Erythroblast (primary cell): ENCODE data around the gene SNX10.

Source experiments
- DNase-seq, 2 experiments: peaks; one replicate each; lab custom pipeline; 2025; lab: John Stamatoyannopoulos, UW
- GATA1 ChIP-seq: IDR thresholded peaks from 2 replicates; pipeline ENCODE4 v1.6.1; 2011; ENCODE audit warnings: low read depth, mild to moderate bottlenecking, control low read depth, low read length, moderate library complexity
- POLR2A ChIP-seq: IDR thresholded peaks from 2 replicates; pipeline ENCODE4 v1.6.1; 2011; ENCODE audit warnings: mild to moderate bottlenecking, low read length

SNX10 gene

GRCh38 chr7:26376175-26376917, 84.7 kb downstream of the SNX10 start:
- DNase-seq = peak; percentile 56 to 64
- TF ChIP-seq POLR2A = no peak
- no peak for TF ChIP-seq GATA1

- TF ChIP-seq POLR2A (no peak), GATA1 (no peak)
- DNase-seq = no peak
Observed at GRCh38 chr7:26378016-26378415, 86.4 kb downstream of the SNX10 start.

GRCh38 chr7:26379711-26380110, 88.0 kb downstream of the SNX10 start:
- DNase-seq = no peak

DNA sequence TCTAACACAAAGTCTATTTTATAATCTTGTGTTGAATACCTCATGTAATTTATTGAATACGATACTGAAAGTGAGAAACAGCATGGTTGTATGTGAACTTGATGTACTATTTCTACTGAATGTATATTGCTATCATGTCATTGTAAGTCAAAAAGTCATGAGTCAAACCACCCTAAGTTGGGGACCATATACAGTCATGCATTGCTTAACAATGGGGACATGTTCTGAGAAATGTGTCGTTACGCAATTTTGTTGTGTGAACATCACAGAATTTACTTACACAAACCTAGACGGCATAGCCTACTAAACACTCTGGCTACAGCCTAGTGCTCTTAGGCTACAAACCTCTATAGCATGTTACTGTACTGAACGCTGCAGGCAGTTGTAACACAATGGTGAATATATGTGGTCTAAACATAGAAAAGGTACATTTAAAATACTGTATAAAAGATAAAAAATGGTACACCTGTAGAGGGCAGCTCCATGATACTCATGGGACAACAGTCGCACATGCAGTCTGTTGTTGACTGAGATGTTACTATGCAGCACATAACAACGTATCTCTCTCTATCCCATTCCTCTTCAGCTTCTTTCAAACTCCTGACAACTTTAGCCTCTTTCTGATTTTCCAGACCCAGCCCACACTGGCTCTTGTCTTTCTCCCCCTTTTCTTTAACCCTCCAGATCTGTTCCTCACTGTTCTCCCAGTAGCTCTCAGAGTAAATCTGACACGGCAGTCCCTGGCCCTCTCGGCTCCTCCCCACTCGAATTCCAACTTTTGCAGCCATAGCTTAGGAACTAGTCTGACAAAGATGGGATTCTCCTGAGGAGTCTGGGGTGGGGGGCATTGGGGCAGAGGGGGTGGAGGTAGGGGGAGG, 90.1 kb downstream of the SNX10 start:
- no peak for TF ChIP-seq GATA1
- no peak for TF ChIP-seq POLR2A
- DNase-seq = no peak

More at GRCh38 chr7:26379711-26380110, 88.0 kb downstream of the SNX10 start:
- no peak for TF ChIP-seq GATA1
- TF ChIP-seq POLR2A = no peak

DNA sequence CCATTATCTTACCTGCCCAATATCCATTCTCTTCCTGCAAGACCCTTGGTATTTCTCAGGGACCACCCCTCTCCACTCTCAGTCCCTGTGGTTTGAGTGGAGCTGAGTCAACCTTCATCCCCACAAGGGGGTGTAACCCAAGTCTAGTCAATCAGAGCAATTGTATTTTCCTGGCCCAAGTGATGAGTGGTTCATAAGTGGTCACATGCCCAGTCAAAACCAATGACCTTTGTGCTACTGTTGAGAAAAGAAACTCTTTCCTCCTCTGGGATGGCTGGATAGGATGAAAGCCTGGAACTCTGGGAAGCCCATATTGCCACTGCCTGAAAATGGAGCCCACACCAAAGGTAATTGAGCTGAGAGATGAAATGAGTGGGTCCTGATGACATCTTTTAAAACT, 93.6 kb downstream of the SNX10 start:
- TF ChIP-seq POLR2A (no peak), GATA1 (no peak)
- no peak for DNase-seq

DNA sequence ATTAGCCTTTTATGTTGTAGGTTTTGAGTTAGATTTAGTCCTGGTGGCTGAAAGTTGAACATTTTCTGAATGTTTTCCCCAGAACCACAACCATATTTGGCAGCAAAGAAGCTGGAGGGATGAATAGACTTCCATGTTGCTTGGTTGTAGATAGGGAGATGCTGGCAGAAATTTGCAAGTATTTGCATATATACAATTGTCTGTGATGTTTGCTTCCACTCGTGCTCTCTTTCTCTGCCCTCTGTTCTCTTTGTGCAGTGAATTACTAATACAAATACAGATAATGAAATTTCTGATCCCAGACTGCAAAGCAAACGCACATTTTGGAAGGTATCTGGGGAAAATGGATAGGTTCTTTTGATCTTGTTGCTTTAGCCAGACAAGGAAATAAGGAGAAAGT, 96.1 kb downstream of the SNX10 start:
- no peak for TF ChIP-seq POLR2A
- TF ChIP-seq GATA1 = no peak
- DNase-seq = no peak

DNA sequence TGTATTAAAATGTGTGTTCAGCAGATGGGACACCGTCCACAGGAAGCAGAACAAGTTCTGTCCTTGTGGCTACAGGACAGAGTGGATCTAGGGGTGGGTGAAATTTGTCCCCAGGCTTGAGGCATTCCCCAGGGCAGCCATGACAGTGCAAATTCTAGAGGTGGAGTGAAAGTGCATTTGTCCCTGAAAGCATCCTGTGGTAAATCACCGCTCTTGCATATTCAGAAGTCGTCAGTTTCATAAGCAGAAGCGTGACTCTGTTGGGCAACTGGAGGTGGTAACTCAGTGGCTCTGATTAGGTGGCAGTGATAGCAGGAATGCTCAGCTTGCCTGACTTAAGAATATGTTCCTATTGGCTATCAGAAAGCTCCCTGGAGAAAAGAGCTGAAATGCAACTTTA, 96.6 kb downstream of the SNX10 start:
- no peak for TF ChIP-seq GATA1
- TF ChIP-seq POLR2A = no peak
- DNase-seq = no peak

GRCh38 chr7:26390016-26390415, 98.4 kb downstream of the SNX10 start:
- no peak for TF ChIP-seq GATA1
- no peak for TF ChIP-seq POLR2A
- no peak for DNase-seq

- DNase-seq = no peak
- TF ChIP-seq GATA1 (no peak), POLR2A (no peak)
Observed at GRCh38 chr7:26393818-26394217, 102.2 kb downstream of the SNX10 start.

DNA sequence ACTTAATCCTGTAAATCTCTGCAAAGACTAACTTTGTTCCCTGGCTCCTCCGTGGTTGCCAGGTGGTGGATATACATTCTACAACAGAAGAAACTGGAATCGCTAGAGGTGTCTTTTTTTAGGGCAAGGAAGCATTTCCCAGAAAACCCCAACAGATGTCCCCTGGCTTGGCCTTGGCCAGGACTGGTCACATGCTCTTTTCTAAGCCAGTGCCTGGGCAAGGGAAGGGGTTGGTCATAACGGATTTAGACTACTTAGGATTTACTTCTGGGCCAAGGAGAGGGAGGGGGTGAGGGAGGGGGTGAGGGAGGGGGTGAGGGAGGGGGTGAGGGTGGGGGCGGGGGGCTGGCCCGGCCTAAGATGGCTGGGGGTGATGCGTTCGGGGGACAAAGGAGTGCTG, 105.7 kb downstream of the SNX10 start:
- TF ChIP-seq POLR2A (no peak), GATA1 (no peak)
- no peak for DNase-seq

DNA sequence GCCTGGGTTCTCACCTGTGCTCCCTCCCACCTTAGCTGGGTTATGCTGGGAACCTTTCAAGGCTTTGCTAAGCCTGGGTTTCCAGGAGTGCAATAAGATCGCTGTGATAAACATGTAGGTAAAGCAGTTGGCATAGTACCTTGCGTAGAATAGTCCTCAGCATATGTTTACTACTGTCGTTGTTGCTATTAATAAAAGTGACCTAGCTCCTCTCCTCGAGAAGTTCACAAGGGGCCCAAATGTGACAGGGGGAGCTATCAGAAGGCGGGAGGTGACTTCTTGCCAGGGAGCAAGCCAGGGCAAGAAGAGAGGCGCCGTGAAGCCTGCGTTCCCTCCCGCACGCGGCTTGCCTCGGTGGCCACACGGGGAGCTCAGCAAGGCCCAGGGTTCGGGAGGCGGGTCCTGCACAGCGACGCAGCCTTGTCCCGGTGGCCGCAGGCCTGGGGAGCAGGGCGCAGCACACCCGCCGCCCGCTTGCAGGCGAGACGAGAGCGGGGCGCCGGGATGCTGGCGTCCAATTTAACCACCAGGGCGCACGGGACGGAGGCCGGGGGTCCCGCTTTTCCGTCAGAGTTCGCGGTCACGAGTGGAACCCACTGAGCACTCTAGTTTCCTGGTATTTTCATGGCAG, 106.2 kb downstream of the SNX10 start:
- peak; percentile 48 to 50 for DNase-seq
- TF ChIP-seq GATA1 (no peak), POLR2A (no peak)

DNA sequence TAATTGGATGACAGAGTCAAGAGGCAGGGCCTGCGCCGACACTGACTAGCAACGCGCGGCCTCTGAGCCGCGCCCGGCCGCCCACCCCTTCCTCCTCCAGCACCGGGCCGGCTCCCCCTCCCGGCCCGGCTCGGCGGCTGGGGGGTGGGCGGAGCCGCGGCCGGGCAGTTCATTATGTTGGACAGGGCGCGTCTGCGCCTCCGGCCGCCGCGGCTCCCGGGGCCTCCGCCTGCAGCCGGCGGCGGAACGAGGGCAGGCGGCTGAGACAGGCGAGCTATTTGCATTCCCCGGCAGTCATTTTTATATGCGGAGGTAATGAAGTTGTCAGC, 106.7 kb downstream of the SNX10 start:
- DNase-seq = peak; percentile 61 to 63
- TF ChIP-seq POLR2A = no peak

GRCh38 chr7:26398756-26399509, 107.3 kb downstream of the SNX10 start:
- peak; percentile 40 to 63 for DNase-seq
- TF ChIP-seq GATA1 (no peak), POLR2A (no peak)

GRCh38 chr7:26399736-26400135, 108.1 kb downstream of the SNX10 start:
- TF ChIP-seq POLR2A = no peak
- no peak for TF ChIP-seq GATA1

More at GRCh38 chr7:26399736-26400135, 108.1 kb downstream of the SNX10 start:
- DNase-seq = no peak
